ENCODE results near the gene LENG9.
A peak's percentile ranks its signal among the peaks of the same experiment; 100 is the strongest.
"Not testable (repeated sequence)": the region's sequence is repeated elsewhere in the genome, so short reads cannot be mapped to it uniquely, and the experiment has no call there.

The LENG9 gene

GRCh38 chr19:54457773-54458647 is 5.6 kb downstream of the LENG9 start:
- no peak for DNase-seq

DNA sequence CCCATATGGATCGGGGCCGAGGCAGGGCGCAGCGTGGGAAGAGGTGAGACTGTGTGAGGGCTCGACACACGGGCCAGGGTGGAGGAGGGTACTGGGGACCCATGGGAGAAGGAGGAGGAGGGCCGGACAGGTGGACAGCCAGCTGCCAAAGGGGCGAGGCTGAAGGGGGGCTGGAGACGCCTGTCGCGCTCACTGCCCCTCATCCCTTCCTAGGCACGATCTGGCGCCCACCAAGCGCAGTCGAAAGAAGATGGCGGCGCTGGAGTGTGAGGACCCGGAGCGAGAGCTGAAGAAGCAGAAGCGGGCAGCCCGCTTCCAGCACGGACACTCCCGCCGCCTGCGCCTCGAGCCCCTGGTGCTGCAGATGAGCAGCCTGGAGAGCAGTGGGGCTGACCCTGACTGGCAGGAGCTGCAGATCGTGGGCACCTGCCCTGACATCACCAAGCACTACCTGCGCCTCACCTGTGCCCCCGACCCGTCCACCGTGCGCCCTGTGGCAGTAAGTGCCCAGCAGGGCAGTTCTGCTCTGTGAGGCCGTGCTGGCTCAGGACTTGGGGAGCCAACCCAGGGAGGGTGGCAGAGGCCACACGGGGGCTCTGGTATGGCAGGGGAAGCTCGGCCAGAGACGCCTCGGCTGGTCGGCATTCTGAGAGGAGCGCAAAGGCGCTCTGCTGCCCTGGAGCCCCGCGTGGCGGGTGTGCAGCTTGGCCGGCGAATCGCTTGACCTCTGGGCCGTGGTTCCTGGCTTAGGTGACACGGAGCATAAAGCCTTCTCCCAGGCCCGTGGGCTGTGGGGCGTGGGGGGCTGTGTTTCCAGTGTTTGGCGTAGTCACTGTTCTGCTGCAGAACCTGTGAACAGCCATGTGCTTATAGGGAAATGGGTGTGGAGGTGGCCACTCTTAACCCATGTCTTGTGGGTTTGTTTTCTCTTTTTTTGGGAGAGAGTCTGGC is 6.9 kb downstream of the LENG9 start:
- DNase-seq = no peak

DNA sequence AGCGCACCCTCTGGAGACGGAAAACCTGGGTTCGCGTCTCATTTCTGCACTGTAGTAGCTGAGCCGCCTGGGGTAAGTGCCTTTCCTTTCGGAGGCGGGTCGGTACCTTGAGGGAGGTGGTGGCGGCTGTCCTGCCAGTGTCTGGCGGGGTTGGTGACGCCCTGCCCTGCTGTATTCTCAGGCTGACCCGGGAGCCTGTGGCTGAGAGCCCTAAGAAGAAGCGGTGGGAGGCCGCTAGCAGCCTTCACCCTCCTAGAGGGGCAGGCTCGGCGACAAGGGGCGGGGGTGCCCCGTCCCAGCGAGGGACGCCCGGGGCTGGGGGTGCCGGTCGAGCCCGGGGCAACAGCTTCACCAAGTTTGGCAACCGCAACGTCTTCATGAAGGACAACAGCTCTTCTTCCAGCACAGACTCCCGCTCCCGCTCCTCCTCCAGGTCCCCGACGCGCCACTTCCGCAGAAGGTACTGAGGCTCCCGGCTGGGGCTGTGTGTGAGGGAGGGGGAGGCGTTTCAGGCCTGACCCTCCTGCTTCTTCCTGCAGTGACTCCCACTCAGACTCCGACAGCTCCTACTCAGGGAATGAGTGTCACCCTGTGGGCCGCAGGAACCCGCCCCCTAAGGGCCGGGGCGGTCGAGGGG is 7.7 kb downstream of the LENG9 start:
- DNase-seq = no peak

- DNase-seq = no peak
Measured at GRCh38 chr19:54454781-54455675, 8.6 kb downstream of the LENG9 start.

DNA sequence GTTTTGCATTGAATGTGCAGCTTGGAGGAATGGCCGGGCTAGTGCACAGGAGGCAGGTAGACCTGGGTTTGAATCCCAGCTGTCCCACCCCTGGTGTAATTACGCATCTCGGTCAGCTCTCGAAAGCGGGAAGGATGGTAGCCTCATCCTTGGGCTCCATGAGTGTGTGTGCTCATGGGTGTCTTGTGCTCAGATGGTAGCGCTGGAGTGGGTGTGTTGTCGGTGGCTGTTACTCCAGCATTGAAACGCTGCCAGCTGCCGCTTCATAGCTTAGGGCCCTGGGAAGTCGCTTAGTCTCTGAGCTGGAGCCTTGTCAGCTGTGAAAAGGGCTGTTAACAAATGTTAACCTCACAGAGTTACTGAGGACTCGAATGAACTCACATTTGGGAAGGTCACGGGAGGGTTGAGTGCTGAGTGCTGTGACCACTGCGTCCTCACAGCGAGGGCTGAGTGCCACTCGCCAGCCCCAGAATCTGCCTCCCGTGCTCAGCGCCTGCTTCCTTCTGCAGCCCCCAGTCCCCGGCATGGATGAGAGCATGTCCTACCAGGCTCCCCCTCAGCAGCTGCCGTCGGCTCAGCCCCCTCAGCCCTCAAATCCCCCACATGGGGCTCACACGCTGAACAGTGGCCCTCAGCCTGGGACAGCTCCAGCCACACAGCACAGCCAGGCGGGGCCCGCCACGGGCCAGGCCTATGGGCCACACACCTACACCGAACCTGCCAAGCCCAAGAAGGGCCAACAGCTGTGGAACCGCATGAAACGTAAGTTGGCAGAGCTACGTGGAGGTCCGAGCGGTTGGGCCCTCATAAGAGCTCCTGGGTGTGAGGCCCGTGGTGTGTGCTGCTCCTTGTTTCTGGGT is 9.4 kb downstream of the LENG9 start:
- no peak for DNase-seq

GRCh38 chr19:54452626-54453025 is 11.0 kb downstream of the LENG9 start:
- DNase-seq = no peak

DNA sequence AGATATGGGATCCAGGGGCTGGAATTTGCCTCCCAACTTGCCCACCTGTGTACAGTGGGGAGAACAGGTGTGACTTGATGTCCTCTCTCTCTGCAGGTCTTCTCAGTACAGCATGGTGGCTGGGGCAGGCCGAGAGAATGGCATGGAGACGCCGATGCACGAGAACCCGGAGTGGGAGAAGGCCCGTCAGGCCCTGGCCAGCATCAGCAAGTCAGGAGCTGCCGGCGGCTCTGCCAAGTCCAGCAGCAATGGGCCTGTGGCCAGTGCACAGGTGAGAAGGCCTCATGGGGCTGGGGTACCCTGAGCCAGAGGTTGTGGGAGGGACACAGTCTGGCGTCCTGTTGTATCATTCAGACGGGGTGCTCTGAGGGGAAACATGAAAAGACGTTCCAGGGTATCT is 11.6 kb downstream of the LENG9 start:
- DNase-seq = no peak

- no peak for DNase-seq
Measured at GRCh38 chr19:54451331-54451871, 12.2 kb downstream of the LENG9 start.

DNA sequence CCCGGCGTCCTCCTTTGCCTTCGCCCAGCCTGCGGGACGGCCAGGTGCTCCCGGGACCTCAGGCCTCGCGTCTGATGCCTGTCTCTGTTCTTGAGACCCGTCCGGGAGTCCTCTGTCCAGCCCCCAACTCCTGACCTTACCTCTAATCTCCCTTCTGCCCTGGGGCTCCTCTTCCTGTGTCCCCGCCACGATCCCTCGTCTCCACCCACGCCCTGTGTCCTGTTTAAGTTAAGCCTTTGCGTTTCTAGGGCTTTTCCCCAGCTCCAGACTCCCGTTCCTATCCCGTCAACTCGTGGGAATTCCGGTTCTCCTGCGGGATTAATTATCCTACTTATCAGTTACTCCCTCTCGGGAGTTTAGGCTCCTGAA is 13.9 kb downstream of the LENG9 start:
- DNase-seq = peak; percentile 45

GRCh38 chr19:54448774-54449700 is 14.5 kb downstream of the LENG9 start, which contains the start of gene LENG8:
Gene LENG8, plus strand, starts transcription at chr19:54449199. Its CDS starts 2,146 bp downstream, at chr19:54451345.
- DNase-seq = peak; percentile 97

DNA sequence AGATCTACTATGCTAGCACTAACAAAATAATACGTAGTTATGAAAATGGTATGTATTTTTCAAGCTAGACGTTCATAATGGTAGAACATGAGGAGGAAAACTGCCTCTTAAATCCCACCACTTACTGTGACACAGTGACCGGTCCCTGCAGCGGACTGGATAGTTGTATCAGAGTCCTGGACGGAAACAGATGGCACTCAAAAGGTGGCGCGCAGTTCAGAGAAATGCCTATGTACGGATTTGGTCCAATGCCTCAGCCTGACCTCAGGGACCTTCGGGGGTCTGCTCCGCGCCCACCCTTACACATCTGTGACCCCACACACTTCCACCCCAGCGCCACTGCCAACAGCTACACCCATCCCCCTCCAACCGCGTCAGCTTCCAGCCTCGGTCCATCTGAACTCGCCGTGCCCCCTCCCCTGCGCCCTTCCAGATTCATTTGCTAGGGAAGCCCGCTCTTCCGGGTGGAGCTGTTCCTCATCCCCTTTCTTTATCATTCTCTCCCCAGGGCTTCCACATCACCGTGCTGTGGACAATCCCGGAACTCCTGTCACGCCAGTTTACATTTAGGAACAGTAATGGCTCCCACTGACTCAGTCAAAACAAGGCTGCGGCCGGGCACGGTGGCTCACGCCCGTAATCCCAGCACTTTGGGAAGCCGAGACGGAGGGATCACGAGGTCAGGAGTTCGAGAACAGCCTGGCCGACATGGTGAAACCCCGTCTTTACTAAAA is 15.4 kb downstream of the LENG9 start:
- DNase-seq = peak; percentile 70

- not testable (repeated sequence) for DNase-seq
Measured at GRCh38 chr19:54446349-54446748, 17.2 kb downstream of the LENG9 start.

DNA sequence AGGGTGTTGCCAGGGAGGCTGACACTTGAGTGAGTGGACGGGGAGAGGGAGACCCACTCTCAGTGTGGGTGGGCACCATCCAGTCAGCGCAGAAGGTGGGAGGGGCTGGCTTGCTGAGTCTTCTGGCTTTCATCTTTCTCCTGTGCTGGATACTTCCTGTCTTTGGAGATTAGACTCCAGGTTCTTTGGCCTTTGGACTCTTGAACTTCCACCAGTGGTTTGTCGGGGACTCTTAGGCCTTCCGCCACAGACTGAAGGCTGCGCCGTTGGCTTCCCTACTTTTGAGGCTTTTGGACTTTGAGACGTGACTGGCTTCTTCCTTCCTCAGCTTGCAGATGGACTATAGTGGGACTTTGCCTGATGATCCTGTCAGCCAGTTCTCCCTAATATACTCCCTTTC is 18.8 kb downstream of the LENG9 start:
- no peak for DNase-seq

- no peak for DNase-seq
Measured at GRCh38 chr19:54440641-54441040, 22.9 kb downstream of the LENG9 start.

- peak; percentile 77 for DNase-seq
Measured at GRCh38 chr19:54439174-54439851, 24.3 kb downstream of the LENG9 start.

DNA sequence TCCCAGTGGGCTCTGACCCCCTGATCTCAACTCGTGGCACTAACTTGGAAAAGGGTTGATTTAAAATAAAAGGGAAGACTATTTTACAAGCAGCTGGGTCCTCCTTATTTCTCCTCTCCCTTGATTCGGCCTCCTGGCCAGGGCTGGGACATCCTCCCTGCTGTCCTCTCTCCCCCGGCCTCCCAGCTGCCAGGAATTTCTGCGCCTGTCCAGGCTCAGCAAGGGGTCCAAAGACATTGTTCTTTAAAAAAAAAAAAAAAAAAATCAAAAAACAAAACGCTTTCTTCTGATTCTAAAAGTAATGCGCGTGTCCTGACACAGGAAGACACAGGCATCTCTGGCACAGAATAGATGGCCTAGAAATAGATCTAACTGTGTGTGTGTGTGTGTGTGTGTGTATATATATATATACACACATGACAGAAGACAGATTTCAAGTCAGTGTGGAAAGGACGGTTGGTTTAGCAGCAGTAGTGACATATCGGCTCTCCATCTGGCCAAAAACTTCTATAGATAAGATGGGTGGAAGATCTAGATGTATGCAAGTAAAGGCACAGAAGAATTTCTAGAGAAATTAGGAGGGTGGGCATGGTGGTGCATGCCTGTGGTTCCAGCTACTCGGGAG is 26.8 kb downstream of the LENG9 start:
- DNase-seq = no peak

- DNase-seq = no peak
Measured at GRCh38 chr19:54436031-54436523, 27.5 kb downstream of the LENG9 start.

Data from hematopoietic multipotent progenitor cell treated with erythropoietin and hydrocortisone succinate and interleukin-3 and kit ligand, for 6 days (in vitro differentiated cells).